ENCODE measurements around the gene PRR16.

The PRR16 gene

DNA sequence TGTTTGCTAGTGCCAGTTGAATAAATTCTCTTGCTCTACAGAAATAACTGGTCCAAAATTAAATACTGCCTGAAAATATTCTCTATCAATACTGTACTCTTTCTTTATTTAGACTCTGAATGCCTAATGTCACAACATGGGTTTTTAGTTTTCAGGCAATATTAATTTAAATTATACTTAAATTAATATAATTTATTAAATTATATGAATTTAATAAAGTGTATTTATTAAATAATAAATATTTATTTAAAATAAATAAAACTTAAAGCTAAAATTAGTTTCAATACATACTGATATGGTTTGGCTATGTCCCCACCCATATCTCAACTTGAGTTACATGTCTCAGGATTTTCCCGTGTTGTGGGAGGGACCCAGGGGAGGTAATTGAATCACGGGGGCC lies 146.0 kb downstream of the PRR16 start:
- in situ Hi-C loops (cut with HindIII; ENCODE audit: low pct_ligation_motif_present, low pct_unique_long_range_greater_than_20kb, low sequenced_read_pairs): no loop called here
- DNase-seq: no peak

DNA sequence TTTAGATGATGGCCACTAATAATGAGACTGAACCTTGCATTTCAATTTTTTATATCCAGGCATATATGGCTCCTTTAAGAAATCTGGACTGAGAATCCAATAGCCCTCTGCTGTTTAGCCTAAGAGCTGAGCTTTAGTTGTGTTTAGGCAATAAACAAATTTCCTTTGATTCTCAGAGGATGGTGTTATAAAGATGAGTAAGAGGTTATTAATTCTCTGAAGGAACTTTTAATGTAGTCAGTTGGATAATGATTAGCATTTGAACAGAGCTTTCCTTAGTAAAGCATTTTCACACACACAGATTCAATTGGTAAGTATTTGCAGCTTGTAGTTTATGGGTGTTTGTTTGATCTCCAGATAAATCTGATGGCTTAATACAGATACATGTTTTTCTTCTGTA lies 149.6 kb downstream of the PRR16 start:
- DNase-seq: peak; percentile 52
- in situ Hi-C loops (cut with HindIII; ENCODE audit: low pct_ligation_motif_present, low pct_unique_long_range_greater_than_20kb, low sequenced_read_pairs): no loop called here

DNA sequence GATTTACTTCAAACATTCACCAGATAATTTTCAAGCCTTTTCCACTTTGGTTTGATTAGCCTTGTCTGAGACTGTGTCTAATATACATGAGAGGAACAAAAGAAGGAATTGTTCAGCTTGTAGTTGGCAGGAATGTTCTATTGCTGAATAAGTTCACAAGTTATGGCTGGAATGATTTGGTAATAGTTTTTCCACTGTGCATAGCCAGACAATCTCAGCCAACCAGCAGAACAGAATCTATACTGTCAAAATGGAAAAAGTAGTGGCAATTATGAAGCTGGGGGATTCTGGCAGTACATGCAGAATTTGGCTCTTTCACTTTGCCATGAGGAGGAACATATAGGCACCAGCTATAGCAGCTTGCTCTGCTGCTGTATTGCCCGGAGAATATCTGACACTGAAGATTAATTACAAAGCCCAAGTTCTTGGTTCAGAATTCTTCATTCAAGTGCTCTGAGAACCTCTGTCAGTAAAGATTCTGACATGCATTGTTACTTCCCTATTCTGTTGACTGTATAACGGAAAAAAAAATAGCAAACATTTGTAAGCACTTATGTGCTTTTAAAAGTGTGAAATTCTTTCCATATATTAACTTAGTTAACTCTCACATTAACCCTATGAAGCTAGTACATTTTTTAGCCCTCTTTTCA lies 150.6 kb downstream of the PRR16 start:
- in situ Hi-C loops (cut with HindIII; ENCODE audit: low pct_ligation_motif_present, low pct_unique_long_range_greater_than_20kb, low sequenced_read_pairs): no loop called here
- peak; percentile 47 for DNase-seq

GRCh38 chr5:120615967-120616645 lies 152.0 kb downstream of the PRR16 start:
- in situ Hi-C loops (cut with HindIII; ENCODE audit: low pct_ligation_motif_present, low pct_unique_long_range_greater_than_20kb, low sequenced_read_pairs): no loop called here
- peak; percentile 67 for DNase-seq

GRCh38 chr5:120621339-120621738 lies 157.2 kb downstream of the PRR16 start:
- no peak for DNase-seq
- in situ Hi-C loops (cut with HindIII; ENCODE audit: low pct_ligation_motif_present, low pct_unique_long_range_greater_than_20kb, low sequenced_read_pairs): no loop called here

DNA sequence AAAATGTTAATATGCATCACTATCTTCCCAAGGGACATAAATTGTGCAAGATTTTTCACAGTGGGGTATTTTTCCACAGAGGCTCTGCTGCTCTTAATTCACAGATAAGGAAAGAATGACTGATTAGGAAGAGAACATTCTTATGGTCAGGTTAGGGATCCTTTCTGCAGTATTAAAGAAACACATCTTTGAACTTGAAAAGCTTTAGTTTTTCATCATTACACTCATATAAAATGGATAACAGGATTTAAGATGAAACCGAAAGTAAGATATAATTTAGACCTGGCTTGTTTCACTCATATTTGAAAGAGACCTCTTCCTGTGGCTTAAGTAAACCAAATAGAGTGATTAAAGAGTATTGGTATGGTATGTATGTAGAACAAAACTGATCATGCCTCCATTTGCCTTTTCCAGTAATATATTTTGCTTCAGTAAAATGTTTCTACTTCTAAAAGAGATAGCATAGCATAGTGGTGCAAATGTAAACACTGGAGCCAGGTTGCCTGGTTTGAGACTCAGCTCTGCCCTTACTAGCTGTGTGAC lies 160.0 kb downstream of the PRR16 start:
- in situ Hi-C loops (cut with HindIII; ENCODE audit: low pct_ligation_motif_present, low pct_unique_long_range_greater_than_20kb, low sequenced_read_pairs): no loop called here
- peak; percentile 53 for DNase-seq

DNA sequence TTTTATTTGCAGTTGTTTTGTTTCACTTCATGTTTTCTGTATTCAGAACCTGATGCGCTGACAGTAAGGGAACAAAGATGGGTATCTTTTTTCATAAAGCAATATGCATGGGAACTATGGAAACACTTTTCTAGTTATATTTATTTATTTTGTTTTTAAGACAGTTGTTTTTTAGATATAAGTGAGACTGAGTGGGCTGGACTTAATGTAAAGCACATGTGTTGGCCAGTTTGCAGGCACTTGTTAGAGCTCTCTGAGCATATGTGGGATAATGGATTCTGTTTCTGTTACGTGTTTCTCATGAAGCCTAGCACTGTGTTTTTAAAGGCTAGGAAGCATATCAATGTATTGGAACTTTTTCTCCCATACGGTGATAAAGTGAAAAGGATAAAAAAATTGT lies 164.1 kb downstream of the PRR16 start:
- DNase-seq: no peak
- in situ Hi-C loops (cut with HindIII; ENCODE audit: low pct_ligation_motif_present, low pct_unique_long_range_greater_than_20kb, low sequenced_read_pairs): no loop called here

- in situ Hi-C loops (cut with HindIII; ENCODE audit: low pct_ligation_motif_present, low pct_unique_long_range_greater_than_20kb, low sequenced_read_pairs): no loop called here
- no peak for DNase-seq
Measured at GRCh38 chr5:120630550-120630949, 166.4 kb downstream of the PRR16 start.

GRCh38 chr5:120631611-120632010 lies 167.5 kb downstream of the PRR16 start:
- no peak for DNase-seq
- in situ Hi-C loops (cut with HindIII; ENCODE audit: low pct_ligation_motif_present, low pct_unique_long_range_greater_than_20kb, low sequenced_read_pairs): no loop called here

DNA sequence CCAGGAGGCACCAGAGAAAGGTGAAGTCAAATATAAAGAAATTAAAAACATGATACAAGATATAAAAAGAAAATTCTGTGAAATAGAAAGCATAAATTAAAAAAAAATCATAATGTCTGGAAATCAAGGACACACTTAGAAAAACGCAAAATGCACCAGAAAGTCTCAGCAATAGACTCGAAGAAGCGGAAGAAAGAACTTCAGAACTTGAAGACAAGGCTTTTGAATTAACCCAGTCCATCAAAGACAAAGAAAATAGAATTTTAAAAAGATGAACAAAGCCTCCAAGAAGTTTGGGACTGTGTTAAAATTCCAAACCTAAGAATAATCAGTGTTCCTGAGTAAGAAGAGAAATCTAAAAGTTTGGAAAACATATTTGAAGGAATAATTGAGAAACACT lies 168.3 kb downstream of the PRR16 start:
- no peak for DNase-seq
- in situ Hi-C loops (cut with HindIII; ENCODE audit: low pct_ligation_motif_present, low pct_unique_long_range_greater_than_20kb, low sequenced_read_pairs): no loop called here

- in situ Hi-C loops (cut with HindIII; ENCODE audit: low pct_ligation_motif_present, low pct_unique_long_range_greater_than_20kb, low sequenced_read_pairs): no loop called here
- no peak for DNase-seq
Measured at GRCh38 chr5:120638449-120638848, 174.3 kb downstream of the PRR16 start.

DNA sequence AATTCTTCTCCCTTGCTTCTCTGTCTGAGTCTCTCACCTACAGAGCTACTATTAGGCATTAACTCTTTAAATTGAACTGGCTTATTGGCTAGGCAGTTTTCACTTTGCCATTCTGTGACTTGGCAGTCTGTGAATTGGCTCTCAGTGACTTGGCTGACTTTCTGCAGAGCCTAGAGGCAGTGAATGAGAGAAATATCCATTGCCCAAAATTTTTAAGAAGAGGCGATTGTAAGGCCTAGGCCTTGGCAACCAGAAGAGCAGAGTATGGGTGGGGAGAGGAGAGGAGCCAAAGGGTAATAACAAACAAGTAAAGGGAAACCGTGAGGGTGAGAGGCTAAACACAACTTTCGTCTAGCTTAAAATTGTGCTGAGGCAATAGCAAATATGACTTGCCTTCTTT lies 176.7 kb downstream of the PRR16 start:
- no peak for DNase-seq
- in situ Hi-C loops (cut with HindIII; ENCODE audit: low pct_ligation_motif_present, low pct_unique_long_range_greater_than_20kb, low sequenced_read_pairs): no loop called here

GRCh38 chr5:120644516-120644915 lies 180.4 kb downstream of the PRR16 start:
- in situ Hi-C loops (cut with HindIII; ENCODE audit: low pct_ligation_motif_present, low pct_unique_long_range_greater_than_20kb, low sequenced_read_pairs): no loop called here

GRCh38 chr5:120655828-120656435 lies 191.8 kb downstream of the PRR16 start:
- DNase-seq: peak; percentile 41
- in situ Hi-C loops (cut with HindIII; ENCODE audit: low pct_ligation_motif_present, low pct_unique_long_range_greater_than_20kb, low sequenced_read_pairs): no loop called here

More at GRCh38 chr5:120644516-120644915, 180.4 kb downstream of the PRR16 start:
- DNase-seq: no peak

DNA sequence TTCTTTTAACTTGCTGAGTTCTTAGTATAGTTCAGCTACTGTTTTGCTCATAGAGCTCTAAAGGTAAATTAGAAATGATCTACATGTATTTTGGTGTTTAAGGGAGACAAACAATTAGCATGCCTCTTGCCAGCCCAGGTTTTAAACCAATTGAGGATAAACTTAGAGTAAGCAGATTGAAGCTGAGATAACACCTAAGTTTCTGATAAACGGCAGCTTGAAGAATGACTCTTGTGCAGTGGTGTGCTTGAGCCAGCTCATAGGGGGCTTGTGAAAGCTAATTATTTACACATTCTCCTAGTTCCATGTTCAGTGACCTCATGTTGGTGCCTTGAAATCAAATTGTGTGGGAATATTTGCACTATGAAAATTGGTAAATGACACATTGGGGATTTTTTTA lies 193.0 kb downstream of the PRR16 start:
- in situ Hi-C loops (cut with HindIII; ENCODE audit: low pct_ligation_motif_present, low pct_unique_long_range_greater_than_20kb, low sequenced_read_pairs): no loop called here
- no peak for DNase-seq

DNA sequence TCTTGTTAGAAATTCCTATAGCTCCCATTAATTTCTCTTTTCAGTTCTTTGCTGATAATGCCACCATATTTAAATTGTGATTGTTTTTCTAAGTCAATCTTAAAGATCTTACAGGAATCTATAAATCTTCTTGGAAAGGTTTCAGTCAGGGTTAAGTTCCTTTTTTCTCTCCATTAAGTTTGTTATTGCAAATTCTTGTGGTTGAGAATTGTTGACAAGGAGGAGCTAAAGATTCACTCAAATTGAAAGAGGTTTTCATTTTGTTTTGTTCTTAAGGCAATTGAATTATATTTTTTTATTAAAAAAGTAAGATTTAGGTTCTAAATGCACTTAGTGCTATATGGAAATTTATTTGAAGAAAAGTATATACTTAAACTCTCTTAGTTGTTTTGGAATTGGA lies 213.4 kb downstream of the PRR16 start:
- no peak for DNase-seq
- in situ Hi-C loops (cut with HindIII; ENCODE audit: low pct_ligation_motif_present, low pct_unique_long_range_greater_than_20kb, low sequenced_read_pairs): no loop called here

- no peak for DNase-seq
- in situ Hi-C loops (cut with HindIII; ENCODE audit: low pct_ligation_motif_present, low pct_unique_long_range_greater_than_20kb, low sequenced_read_pairs): no loop called here
Measured at GRCh38 chr5:120678279-120678678, 214.2 kb downstream of the PRR16 start.

- no peak for DNase-seq
- in situ Hi-C loops (cut with HindIII; ENCODE audit: low pct_ligation_motif_present, low pct_unique_long_range_greater_than_20kb, low sequenced_read_pairs): no loop called here
Measured at GRCh38 chr5:120682851-120683250, 218.8 kb downstream of the PRR16 start.

- in situ Hi-C loops (cut with HindIII; ENCODE audit: low pct_ligation_motif_present, low pct_unique_long_range_greater_than_20kb, low sequenced_read_pairs): no loop called here
- no peak for DNase-seq
Measured at GRCh38 chr5:120683580-120683979, 219.5 kb downstream of the PRR16 start.

DNA sequence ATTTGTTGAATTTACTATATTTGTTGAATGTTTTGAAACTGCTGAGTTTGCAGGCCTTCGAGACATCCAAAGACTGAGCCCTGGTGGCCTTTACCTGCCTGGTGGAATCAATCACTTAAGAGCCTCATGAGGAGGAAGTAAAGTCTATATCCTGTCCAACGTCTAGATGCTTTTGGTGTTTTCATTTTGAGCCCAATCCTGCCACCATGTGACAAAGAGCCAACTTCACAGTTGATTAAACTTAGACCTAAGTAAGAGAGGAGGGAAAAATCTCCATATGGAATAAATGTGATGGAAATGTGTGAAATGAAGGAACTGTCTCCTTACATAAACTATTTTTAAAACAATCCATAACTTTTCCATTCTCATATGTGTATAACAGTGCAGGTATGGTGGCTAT lies 220.1 kb downstream of the PRR16 start:
- DNase-seq: peak; percentile 15
- in situ Hi-C loops (cut with HindIII; ENCODE audit: low pct_ligation_motif_present, low pct_unique_long_range_greater_than_20kb, low sequenced_read_pairs): no loop called here
